Psoas muscle (tissue), 8 donors: ENCODE measurements around the gene OGFOD3. TPM values are rescaled to one million over a fixed set of nuclear protein-coding genes. Genes with fewer than 3 reads are reported as not detected.

Source experiments
- ATAC-seq, 4 donors: fragments of 200-7000 bp; cut with Tn5 transposase; one replicate each; pipeline ENCODE4 v1.9.1; 2020; ENCODE audit warnings: moderate library complexity in 3 of 4, mild to moderate bottlenecking in 2 of 4
- DNase-seq, 2 donors: peaks; one replicate each; pipeline ENCODE4 v3.0.0-alpha.2; 2020
- H3K27ac ChIP-seq: fragments of 200-600 bp; one replicate; pipeline ENCODE4 v1.8.0; 2022
- H3K27me3 ChIP-seq, 3 donors: fragments of 200-600 bp in 1 of 3; one replicate each; pipeline versions ENCODE4 v1.6.1 to v1.8.0; 2013 to 2022; ENCODE audit warnings: low read length in 2 of 3, mild to moderate bottlenecking in 2 of 3, moderate library complexity in 1 of 3; ENCODE audit not compliant: insufficient read depth in 3 of 3
- H3K36me3 ChIP-seq, 2 donors: fragments of 200-600 bp in 1 of 2; one replicate each; pipeline versions ENCODE4 v1.6.1 to v1.8.0; 2013 to 2022; ENCODE audit warnings: low read depth in 1 of 2, mild to moderate bottlenecking in 1 of 2, moderate library complexity in 1 of 2; ENCODE audit not compliant: insufficient read depth in 1 of 2
- H3K4me1 ChIP-seq: fragments of 200-600 bp; one replicate; pipeline ENCODE4 v1.8.0; 2022
- H3K4me3 ChIP-seq: fragments of 200-600 bp; one replicate; pipeline ENCODE4 v1.8.0; 2022; ENCODE audit warnings: mild to moderate bottlenecking
- H3K9me3 ChIP-seq: fragments of 200-600 bp; one replicate; pipeline ENCODE4 v1.8.0; 2022
- CTCF ChIP-seq: fragments of 200-600 bp; IDR thresholded peaks from one replicate; pipeline ENCODE4 v1.8.0; 2022; ENCODE audit warnings: antibody characterized with exemption
- WGBS, 3 donors: extraction: QIAGEN DNeasy Blood & Tissue Kit; methylation state at CpG; one replicate each; pipeline versions ENCODE4 v1.1.6 to v1.1.7; 2013; 5-methylcytosine and 5-hydroxymethylcytosine counted together
- intact Hi-C, 2 donors: fragments of 100-400 bp; cut with DNase I; formaldehyde crosslinking; loops; one replicate each; pipeline versions ENCODE4 v1.11.0 to v1.14.2; 2022
- polyA plus RNA-seq, 3 donors: library from polyadenylated mRNA; stranded (reverse); fragments of 200-250 nt; gene quantifications; one replicate each; pipeline ENCODE4 v1.2.3, GENCODE V29; 2013
- total RNA-seq, 4 donors: library from RNA; stranded (reverse); fragmentation: NEBNext Ultra II Directional in 2 of 4; extraction: Animal tissue kit (Norgen Biotek cat#: 25700) in 2 of 4; gene quantifications; one replicate each; pipeline versions ENCODE4 v1.2.1 to v1.2.4, GENCODE V29; 2021 to 2023
- donor health status: healthy with polysubstance abuse.
- donor health status: DM: no; HTN: no; CAD: no; lungs with moderate emphysema.
- donor health status: Bipolar disorder and iron deficiency.
- donor health status: healthy.
- donor health status: DM: yes; HTN: yes; CAD: no.
- donor health status: DM: no; HTN: no; CAD: no.
- donor health status: DM: no; HTN: no; CAD: no.
- donor health status: DM: yes; HTN: yes; CAD: no.

Gene OGFOD3
- total and polyA plus RNA-seq, 7 donors = 15.5 to 30.4 (median 26.9) TPM

DNA sequence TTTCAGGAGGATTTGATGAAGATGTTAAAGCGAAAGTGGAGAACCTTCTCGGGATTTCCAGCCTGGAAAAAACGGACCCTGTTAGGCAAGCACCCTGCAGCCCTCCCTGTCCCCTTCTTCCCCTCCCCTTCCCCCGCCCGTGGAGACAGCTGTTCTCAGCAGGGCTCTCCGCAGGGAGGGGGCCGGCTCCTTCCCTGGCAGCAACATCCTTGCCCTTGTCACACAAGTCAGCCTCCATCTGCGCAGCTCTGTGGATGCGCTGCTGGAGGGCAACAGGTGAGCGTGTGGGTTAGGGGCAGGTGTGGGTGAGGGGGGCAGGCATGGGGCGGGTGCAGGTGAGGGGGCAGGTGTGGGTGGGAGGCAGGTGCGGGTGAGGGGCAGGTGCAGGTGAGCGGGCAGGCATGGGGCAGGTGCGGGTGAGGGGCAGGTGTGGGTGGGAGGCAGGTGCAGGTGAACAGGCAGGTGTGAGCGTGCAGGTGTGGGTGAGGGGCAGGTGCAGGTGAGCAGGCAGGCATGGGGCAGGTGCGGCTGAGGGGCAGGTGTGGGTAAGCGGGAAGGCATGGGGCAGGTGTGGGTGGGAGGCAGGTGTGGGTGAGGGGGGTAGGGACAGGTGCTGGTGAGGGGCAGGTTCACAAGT, 22.7 kb upstream of the OGFOD3 start:
- H3K9me3 ChIP-seq = no peaks in the 10 kb centered on the region
- TF ChIP-seq CTCF = no peak
- H3K4me3 ChIP-seq = no peak overlapping the region
- peaks cover 0 to 69% of the 10 kb centered on the region in 2 donors for H3K36me3 ChIP-seq
- WGBS, 3 donors = 41 to 59% (median 43%) methylated on average over 15 to 17 of the region's 17 CpGs
- intact Hi-C loops = no loop called here
- H3K27me3 ChIP-seq = no peaks in the 10 kb centered on the region
- ATAC-seq (peak in 3 of 4 donors; percentile 44 to 58 (median 51)), DNase-seq (peak; percentile 58 to 79)
- peaks cover 7% of the 10 kb centered on the region for H3K4me1 ChIP-seq
- H3K27ac ChIP-seq = peak overlapping the region; percentile 16

DNA sequence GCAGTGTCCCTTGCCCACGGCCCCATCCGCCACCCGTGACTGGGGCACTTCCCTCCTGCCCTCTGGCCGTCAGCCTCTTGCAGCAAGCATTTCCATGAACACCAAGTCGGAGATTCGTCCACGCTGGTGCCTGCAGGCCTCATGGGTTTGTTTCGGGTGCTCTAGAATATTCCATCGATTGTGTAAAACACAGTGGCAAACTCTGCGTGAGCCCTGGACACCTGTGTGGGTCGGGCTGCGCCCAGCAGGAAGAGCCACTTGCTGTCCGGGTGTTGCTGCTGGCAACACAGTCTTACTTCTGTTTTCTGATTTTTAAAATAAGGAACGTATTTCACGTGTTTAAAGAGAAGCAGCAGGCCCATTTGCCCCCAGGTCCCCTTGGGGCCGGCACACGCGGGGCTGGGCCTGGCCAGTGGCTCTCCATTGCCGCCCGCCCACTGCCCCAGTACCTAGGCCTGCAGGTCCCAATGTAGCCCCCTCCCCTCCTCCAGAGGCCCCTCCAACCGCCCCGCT, 22.1 kb upstream of the OGFOD3 start:
- H3K4me1 ChIP-seq = peaks cover under 1% of the 10 kb centered on the region
- 61 to 69% (median 68%) methylated on average over 22 of the region's 22 CpGs for WGBS, 3 donors
- no peak overlapping the region for H3K4me3 ChIP-seq
- DNase-seq (no peak), ATAC-seq (peak in 1 of 4 donors; percentile 4)
- TF ChIP-seq CTCF = no peak
- no peaks in the 10 kb centered on the region for H3K27me3 ChIP-seq
- peak overlapping the region; percentile 16 for H3K27ac ChIP-seq
- no peaks in the 10 kb centered on the region for H3K9me3 ChIP-seq
- H3K36me3 ChIP-seq = peaks cover 0 to 75% of the 10 kb centered on the region in 2 donors
- intact Hi-C loops = no loop called here

DNA sequence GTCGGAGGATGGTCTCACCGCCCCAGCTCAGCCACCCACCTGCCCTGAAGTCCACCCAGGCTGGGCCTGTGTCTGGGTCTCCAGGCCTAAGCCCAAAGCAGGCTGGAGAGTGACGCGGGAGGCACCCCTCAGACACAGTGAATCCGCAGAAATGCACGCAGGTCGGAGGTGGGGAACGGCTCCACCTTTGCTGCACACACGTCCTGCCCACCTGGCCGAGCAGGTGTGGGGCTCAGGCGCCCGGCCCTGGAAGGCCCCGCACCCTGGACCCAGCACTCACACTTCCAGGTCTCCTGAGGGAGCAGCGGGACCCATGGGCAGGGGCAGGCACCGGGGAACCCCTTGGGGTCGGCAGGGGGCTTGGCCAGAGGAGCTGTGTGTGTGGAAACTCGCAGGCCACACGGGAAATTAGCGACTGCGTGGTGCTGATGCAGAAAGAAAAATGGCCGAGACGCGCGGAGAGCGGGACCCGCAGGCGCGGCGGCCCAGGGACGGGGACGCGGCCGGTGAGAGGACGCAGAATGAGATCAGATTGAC, 21.5 kb upstream of the OGFOD3 start:
- H3K4me3 ChIP-seq = no peak overlapping the region
- intact Hi-C loops = no loop called here
- 94 to 96% (median 94%) methylated on average over 34 of the region's 34 CpGs for WGBS, 3 donors
- no peaks in the 10 kb centered on the region for H3K27me3 ChIP-seq
- no peaks in the 10 kb centered on the region for H3K4me1 ChIP-seq
- peaks cover 0 to 80% of the 10 kb centered on the region in 2 donors for H3K36me3 ChIP-seq
- TF ChIP-seq CTCF = no peak
- ATAC-seq = no peak
- H3K9me3 ChIP-seq = no peaks in the 10 kb centered on the region
- no peak overlapping the region for H3K27ac ChIP-seq
- no peak for DNase-seq

GRCh38 chr17:82439194-82439828, 20.9 kb upstream of the OGFOD3 start:
- no peak for TF ChIP-seq CTCF
- no peaks in the 10 kb centered on the region for H3K27me3 ChIP-seq
- DNase-seq (no peak), ATAC-seq (no peak)
- H3K9me3 ChIP-seq = no peaks in the 10 kb centered on the region
- no peak overlapping the region for H3K4me3 ChIP-seq
- H3K4me1 ChIP-seq = no peaks in the 10 kb centered on the region
- peaks cover 0 to 78% of the 10 kb centered on the region in 2 donors for H3K36me3 ChIP-seq
- WGBS, 3 donors = 89 to 92% (median 90%) methylated on average over 29 of the region's 29 CpGs
- H3K27ac ChIP-seq = no peak overlapping the region
- intact Hi-C loops = no loop called here
